ENCODE data around the gene CLDN11. TPM values are rescaled to one million over a fixed set of nuclear protein-coding genes. Genes with fewer than 3 reads are reported as not detected.

Gene CLDN11
- total and polyA plus RNA-seq, 2 of the 8 experiments (the other 6 are each of a cell fraction or from before 2014, with no cell fraction given) = 4.8 to 12.5 TPM

DNA sequence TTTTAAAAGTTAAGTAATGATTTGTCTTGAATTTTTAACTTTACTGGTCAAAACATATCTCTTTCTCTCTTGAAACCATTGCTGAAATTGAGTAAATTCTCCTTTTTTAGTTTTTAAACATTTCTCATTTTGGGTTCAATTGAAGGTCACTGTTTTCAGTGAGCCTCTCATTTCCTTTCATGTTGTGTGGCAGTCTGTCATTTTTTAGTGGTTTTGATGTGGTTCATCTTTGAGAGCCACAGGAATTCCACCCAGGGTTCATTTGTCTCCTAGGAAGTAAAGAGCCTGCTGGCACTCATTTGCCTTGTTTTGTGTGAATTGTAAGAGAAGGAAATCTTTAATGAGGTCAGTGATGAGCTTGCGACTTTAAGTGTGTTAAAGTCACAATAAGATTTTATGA is 10.4 kb downstream of the CLDN11 start:
- H3K27me3 ChIP-seq (replicated peaks in 1 of 4; ENCODE audit: control insufficient read depth in 3 of 4, extremely low read depth in 1 of 4, insufficient read depth in 3 of 4, low read length in 3 of 4) = no peaks in the 10 kb centered on the region; a peak in 1 of 7 replicates
- H3K4ac ChIP-seq (replicated peaks; ENCODE audit: insufficient read length, low read depth, low read length) = no peak overlapping the region
- no peak overlapping the region for H3K23ac ChIP-seq (ENCODE audit: insufficient read length)
- CTCF ChIA-PET (ENCODE audit: partially characterized antibody) = interaction anchor here (0.8 to 1.8 kb wide), 3 partner anchors 15 to 262 kb away, joined by 3 to 6 read pairs (median 3); no protein-coding TSS in a partner anchor
- no peaks in the 10 kb centered on the region for H3K79me1 ChIP-seq (ENCODE audit: low read depth, low read length)
- no peak overlapping the region for H2AFZ ChIP-seq (ENCODE audit: low read length)
- H3K14ac ChIP-seq (ENCODE audit: insufficient read length) = no peak overlapping the region
- no peaks in the 10 kb centered on the region for H4K20me1 ChIP-seq (replicated peaks in 1 of 2; ENCODE audit: control insufficient read depth in 1 of 2, insufficient read depth in 2 of 2, low read length in 2 of 2)
- H2BK12ac ChIP-seq (ENCODE audit: low read depth, low read length) = no peak overlapping the region
- H2BK5ac ChIP-seq (ENCODE audit: low read depth, low read length) = no peak overlapping the region
- H2BK120ac ChIP-seq (replicated peaks; ENCODE audit: low read depth, low read length) = no peak overlapping the region
- H3K36me3 ChIP-seq (ENCODE audit: control insufficient read depth in 2 of 4, insufficient read depth in 4 of 4, low read length in 3 of 4) = no peaks in the 10 kb centered on the region
- no peak overlapping the region for H3K4me3 ChIP-seq (ENCODE audit: extremely low read depth in 1 of 4, insufficient read depth in 2 of 4, low read depth in 3 of 4, low read length in 4 of 4)
- no peak overlapping the region for H4K5ac ChIP-seq (ENCODE audit: insufficient read length, low read depth, low read length)
- no peak overlapping the region for H4K8ac ChIP-seq (ENCODE audit: extremely low read depth, insufficient read depth, low read length)
- POLR2A ChIA-PET (ENCODE audit: partially characterized antibody) = no interaction called here
- TF ChIP-seq RFX5 (IDR thresholded peaks at IDR 0.05; ENCODE audit: borderline replicate concordance, low read depth, low read length) (no peak), SP2 (IDR thresholded peaks at IDR 0.05; ENCODE audit: low read length) (no peak), CBX8 (IDR thresholded peaks at IDR 0.05; ENCODE audit: borderline replicate concordance, low read depth, low read length) (no peak), EZH2 (IDR thresholded peaks at IDR 0.05; ENCODE audit: low read depth, low read length, severe bottlenecking) (no peak), BCL11A (IDR thresholded peaks at IDR 0.05; ENCODE audit: low read depth in 2 of 2, low read length in 2 of 2) (no peak), GABPA (IDR thresholded peaks at IDR 0.05; ENCODE audit: borderline replicate concordance, insufficient read depth, low read length) (no peak)
- H2BK20ac ChIP-seq (ENCODE audit: low read length) = no peak overlapping the region
- FAIRE-seq = no peak
- no peak overlapping the region for H3K27ac ChIP-seq (ENCODE audit: low read depth, low read length)
- H3K4me2 ChIP-seq (ENCODE audit: insufficient read depth in 1 of 2, low read depth in 2 of 2, low read length in 2 of 2) = no peak overlapping the region
- 81% methylated on average over 1 of the region's 1 CpG; no CpG with 5 or more reads in 1 of the 2 experiments for WGBS, 2 experiments (ENCODE audit: extremely low coverage in 1 of 2, insufficient coverage in 1 of 2, insufficient read length in 1 of 2, insufficient replicate concordance in 2 of 2, low coverage in 1 of 2, low lambda C conversion rate in 2 of 2, missing lambda C conversion rate in 1 of 2)
- H3K4me1 ChIP-seq (replicated peaks in 1 of 4; ENCODE audit: control insufficient read depth in 3 of 4, insufficient read depth in 4 of 4, low read length in 3 of 4) = peaks cover 0 to 8% (median 0%) of the 10 kb centered on the region in 4 experiments; a peak in 2 of 7 replicates
- no peak overlapping the region for H2AK5ac ChIP-seq (ENCODE audit: low read depth, low read length)
- no peak overlapping the region for H3K18ac ChIP-seq (ENCODE audit: extremely low read depth, low read length)
- H3K9me3 ChIP-seq (ENCODE audit: insufficient read depth in 2 of 2, low read depth in 1 of 2, low read length in 1 of 2) = no peaks in the 10 kb centered on the region
- H3K56ac ChIP-seq (replicated peaks; ENCODE audit: insufficient read length, low read depth, low read length) = no peak overlapping the region
- no peak overlapping the region for H2BK15ac ChIP-seq (ENCODE audit: low read length)
- no peaks in the 10 kb centered on the region for H3K79me2 ChIP-seq (ENCODE audit: control insufficient read depth in 1 of 2, insufficient read depth in 2 of 2, low read length in 2 of 2)
- no peak overlapping the region for H4K91ac ChIP-seq (replicated peaks; ENCODE audit: insufficient read length, low read length)
- H3K9ac ChIP-seq (replicated peaks in 1 of 4; ENCODE audit: extremely low read depth in 1 of 4, low read depth in 3 of 4, low read length in 3 of 4) = no peak overlapping the region
- H3K23me2 ChIP-seq (ENCODE audit: low read depth, low read length) = no peaks in the 10 kb centered on the region; the same call in 1 of the 2 replicates
- no peak for DNase-seq (ENCODE audit: low read depth in 1 of 2, low spot score in 2 of 2)

Data from H1 (cell line).